HG03520 (cell line): ENCODE results near the gene MEGF6.

Source experiments
- ATAC-seq: cut with Tn5 transposase; IDR thresholded peaks from one replicate; pipeline ENCODE4 v1.9.1; 2021; ENCODE audit warnings: mild to moderate bottlenecking, moderate library complexity; ENCODE audit not compliant: unreplicated experiment

MEGF6 gene

GRCh38 chr1:3495776-3496745, 115.2 kb downstream of the MEGF6 start:
- no peak for ATAC-seq

- ATAC-seq, result no peak
These were observed 116.7 kb downstream of the MEGF6 start for GRCh38 chr1:3494321-3495308.

GRCh38 chr1:3492545-3493246, 118.6 kb downstream of the MEGF6 start:
- ATAC-seq, result no peak

- ATAC-seq, result no peak
These were observed 119.7 kb downstream of the MEGF6 start for GRCh38 chr1:3491291-3492246.

- ATAC-seq, result no peak
These were observed 121.1 kb downstream of the MEGF6 start for GRCh38 chr1:3490046-3490745.

GRCh38 chr1:3488432-3488831, 122.9 kb downstream of the MEGF6 start:
- ATAC-seq, result no peak

- ATAC-seq, result no peak
These were observed 126.3 kb downstream of the MEGF6 start for GRCh38 chr1:3485016-3485415.

- ATAC-seq, result no peak
These were observed 127.4 kb downstream of the MEGF6 start for GRCh38 chr1:3483801-3484444.

GRCh38 chr1:3483380-3483779, 127.9 kb downstream of the MEGF6 start:
- no peak for ATAC-seq

- ATAC-seq, result no peak
These were observed 128.9 kb downstream of the MEGF6 start for GRCh38 chr1:3482378-3482849.

GRCh38 chr1:3481836-3482375, 129.4 kb downstream of the MEGF6 start:
- ATAC-seq, result no peak

- no peak for ATAC-seq
These were observed 130.3 kb downstream of the MEGF6 start for GRCh38 chr1:3481046-3481445.

- no peak for ATAC-seq
These were observed 131.0 kb downstream of the MEGF6 start for GRCh38 chr1:3480369-3480719.

GRCh38 chr1:3479511-3480368, 131.6 kb downstream of the MEGF6 start:
- no peak for ATAC-seq

- ATAC-seq, result no peak
These were observed 133.1 kb downstream of the MEGF6 start for GRCh38 chr1:3478187-3478586.

GRCh38 chr1:3477241-3477995, 133.9 kb downstream of the MEGF6 start:
- ATAC-seq, result no peak

- ATAC-seq, result no peak
These were observed 134.6 kb downstream of the MEGF6 start for GRCh38 chr1:3476666-3477065.
